HG03025 (cell line): ENCODE measurements around the gene ADAM12.

Experiments
- ATAC-seq: cut with Tn5 transposase; IDR thresholded peaks from one replicate; pipeline ENCODE4 v1.9.1; 2021; ENCODE audit warnings: mild to moderate bottlenecking, moderate library complexity; ENCODE audit not compliant: unreplicated experiment, low FRiP score

The ADAM12 gene

GRCh38 chr10:126158133-126158892 lies 230.0 kb downstream of the ADAM12 start:
- no peak for ATAC-seq

DNA sequence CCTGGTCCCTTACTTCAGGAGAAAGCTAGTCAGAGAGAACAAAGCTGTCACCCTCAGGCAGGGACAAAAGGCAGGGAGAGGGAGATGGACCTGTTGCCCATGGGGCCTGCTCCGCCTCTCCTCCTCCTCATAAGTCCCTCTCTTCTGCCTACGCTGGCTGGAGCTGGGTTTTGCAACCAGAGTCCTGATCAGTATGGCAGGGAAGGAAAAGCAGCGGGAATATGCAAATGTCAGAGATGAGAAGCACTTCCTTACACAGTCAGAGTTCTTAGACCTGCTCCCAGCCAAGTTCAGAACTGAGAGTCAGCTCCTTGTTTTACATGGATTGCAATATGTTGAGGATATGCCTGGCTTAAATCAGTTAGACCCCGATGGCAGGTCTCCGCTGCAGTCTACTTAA lies 231.1 kb downstream of the ADAM12 start:
- ATAC-seq, result no peak

DNA sequence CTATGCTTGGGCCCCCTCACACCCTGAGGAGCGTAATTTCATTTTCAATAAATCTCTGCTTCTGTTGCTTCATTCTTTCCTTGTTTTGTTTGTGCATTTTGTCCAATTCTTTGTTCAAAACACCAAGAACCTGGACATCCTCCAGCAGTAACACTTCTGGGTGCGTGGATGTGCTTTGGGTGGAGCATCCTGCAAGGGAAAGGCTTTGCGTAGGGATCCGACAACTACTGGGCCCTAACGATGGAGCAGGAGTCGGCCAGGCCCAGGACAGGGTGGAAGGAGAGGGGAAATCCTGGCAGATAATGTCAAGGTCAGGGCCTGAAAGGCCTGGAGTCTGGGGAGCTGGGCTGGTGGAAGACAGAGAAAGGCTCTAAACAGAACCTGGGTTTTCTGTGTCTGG lies 231.8 kb downstream of the ADAM12 start:
- no peak for ATAC-seq

GRCh38 chr10:126156012-126156411 lies 232.3 kb downstream of the ADAM12 start:
- ATAC-seq, result no peak

- ATAC-seq, result no peak
Measured at GRCh38 chr10:126155528-126155927, 232.7 kb downstream of the ADAM12 start.

DNA sequence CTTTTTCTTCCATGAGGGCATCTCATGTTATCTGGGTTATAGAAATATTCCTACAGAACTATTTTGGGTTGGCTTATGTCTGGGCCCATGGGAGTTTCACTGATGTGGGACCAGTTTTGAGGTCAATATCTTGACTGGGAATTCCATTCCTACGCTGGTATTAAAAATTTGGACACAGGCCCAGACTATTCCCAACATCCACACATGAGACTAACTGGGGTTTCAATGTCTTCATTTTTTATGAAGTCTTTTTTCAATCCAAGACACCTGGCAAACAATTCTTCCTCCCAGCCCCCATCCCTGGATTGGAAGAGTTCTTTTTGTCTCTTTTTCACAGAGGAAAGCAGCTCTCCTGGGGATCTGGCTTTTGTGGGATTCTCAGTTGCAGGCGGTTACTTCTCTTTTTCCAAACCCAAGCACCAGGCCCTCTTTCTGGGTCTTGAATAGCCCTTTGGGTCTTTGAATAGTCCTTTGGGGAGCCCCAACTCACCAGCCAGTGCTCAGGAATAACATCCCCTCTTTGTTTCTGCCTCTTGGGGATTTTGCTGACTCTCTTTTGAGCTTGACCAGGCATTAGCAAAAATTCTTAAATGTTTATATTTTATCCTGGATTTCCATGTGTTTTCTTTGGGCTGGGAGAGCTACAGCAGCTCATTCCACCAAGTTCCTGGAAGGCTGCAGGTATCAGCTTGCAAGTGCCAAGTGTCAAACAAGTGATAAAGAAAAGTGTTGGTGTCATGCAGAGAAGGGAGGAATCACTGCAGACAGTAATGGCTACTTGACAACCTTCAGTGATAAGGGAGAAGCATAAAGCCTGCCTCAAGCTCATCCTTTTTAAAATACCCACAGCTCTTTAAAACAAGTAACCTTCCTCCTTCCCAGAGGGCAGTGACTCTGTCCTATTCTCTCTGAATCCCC lies 234.3 kb downstream of the ADAM12 start:
- no peak for ATAC-seq

DNA sequence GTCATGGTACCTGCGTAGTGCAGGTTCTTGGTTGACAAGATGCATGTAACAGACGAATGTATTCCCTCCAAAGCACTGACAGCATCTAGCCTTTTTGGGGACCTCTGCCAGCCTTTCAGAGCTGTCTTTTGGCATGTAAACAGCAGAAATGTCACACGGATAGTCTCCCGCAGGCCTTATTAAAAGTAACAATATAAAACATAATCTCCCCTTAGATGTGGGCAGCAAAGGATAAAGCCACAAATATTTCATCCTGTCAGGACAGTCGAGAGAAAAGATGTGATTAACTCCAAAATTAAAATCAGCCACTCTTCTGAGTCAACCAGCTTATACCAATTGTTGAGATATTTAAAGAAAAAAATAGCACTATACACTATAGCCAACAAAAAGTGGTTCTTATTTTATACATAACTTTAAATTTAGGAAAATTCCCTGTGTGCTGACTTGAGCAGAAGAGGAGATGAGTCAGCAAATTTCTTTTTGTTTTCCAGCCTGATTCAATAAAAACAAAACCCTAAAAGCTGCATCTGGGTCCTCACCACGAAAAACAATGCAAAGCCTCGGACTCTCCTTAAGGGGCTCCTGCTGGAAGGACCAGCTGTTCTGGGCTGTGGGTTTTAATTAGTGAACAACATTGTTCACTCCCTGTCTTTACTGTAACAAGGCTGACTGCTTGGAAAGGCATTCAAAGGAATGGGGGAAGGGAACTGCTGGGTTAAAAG lies 240.2 kb downstream of the ADAM12 start:
- ATAC-seq, result no peak

DNA sequence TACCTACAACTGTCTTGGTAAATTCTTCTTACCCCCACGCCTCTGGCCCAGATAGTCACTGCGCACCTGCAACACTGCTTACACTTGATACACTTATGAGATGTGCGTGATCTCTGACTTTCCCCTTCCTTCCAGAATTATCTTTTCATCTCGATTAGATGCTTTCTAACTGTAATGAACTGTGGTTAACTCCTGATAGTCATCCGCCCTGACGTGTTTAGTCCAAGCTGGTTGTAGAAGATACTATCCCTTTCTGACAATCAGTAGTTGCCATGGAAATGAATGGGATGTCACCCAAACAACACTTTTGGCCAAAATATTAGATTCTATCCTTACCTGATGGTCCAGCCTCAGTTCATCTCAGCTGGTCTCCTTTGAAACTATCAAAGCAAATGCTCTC lies 241.5 kb downstream of the ADAM12 start:
- no peak for ATAC-seq

DNA sequence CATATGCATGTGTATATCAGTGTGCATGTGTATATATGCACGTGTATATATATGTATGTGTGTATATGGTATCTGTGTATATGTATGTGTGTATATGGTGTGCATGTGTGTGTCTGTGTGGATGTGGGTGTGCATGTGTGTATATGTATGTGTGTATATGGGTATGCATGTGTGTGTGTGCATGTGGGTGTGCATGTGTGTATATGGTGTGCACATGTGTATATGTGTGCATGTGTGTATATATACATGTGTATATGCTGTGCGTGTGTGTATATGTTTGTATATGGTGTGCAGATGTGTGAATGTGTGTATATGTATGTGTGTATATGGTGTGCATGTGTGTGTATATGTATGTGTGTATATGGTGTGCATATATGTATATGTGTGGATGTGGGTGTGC lies 245.2 kb downstream of the ADAM12 start:
- ATAC-seq, result no peak

DNA sequence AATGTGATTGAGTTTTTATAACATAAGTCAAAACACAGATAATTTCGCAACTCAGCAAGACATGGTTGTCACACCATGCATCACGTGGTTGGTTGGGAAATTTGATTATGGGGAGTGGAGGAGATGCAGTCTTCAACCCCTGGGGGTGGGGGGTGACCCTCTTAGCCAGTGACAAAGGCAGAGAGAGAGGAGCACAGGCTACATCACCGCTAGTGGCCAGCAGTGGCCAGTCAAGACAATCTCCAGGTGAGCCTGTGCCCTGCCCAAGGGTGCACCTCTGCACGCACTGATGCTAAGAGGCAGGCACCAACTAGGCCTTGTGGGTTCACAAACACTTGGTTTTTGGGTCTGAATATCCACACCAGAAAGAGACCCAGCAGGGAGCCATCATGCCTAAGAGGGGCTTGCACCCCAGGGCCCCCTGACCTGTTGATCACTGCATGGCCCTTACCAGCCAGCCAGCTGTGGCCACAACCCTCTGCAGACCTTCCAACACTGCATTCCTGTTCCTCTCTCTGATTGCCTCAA lies 247.5 kb downstream of the ADAM12 start:
- ATAC-seq, result no peak

GRCh38 chr10:126137562-126138221 lies 250.6 kb downstream of the ADAM12 start:
- ATAC-seq, result no peak

DNA sequence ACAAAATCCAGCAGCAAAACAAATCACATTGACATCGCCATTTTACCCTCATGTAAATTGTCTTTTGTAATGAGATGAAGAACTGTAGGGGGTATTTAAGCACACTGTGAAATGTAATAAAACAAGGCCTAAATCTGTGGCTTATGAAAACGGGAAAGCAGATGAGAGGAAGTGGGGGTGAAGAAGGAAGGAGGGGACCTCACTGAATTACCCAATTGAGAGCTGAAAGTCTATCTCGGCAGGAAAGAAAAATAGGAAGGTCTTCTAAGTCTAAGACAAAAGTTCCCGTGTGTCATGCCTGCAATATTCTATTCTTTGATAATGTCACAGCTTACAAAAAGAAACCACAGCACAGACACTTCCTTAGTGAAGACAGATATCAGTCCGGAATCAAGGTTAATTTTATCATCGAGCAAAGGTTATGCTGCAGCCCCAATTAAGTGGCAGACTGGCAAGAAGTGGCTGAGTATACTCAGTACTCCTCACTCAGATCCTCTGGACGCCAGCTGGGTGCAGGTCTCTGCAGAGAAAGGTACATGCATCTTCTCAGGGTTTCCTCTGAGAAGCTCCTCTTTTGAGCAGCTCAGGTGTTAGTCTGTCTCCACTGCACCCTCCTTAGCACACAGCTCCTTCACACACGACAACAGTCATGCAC lies 252.2 kb downstream of the ADAM12 start:
- no peak for ATAC-seq

GRCh38 chr10:126135177-126135576 lies 253.1 kb downstream of the ADAM12 start:
- ATAC-seq, result no peak

- no peak for ATAC-seq
Measured at GRCh38 chr10:126133906-126134656, 254.2 kb downstream of the ADAM12 start.

GRCh38 chr10:126133082-126133620 lies 255.1 kb downstream of the ADAM12 start:
- ATAC-seq, result no peak

DNA sequence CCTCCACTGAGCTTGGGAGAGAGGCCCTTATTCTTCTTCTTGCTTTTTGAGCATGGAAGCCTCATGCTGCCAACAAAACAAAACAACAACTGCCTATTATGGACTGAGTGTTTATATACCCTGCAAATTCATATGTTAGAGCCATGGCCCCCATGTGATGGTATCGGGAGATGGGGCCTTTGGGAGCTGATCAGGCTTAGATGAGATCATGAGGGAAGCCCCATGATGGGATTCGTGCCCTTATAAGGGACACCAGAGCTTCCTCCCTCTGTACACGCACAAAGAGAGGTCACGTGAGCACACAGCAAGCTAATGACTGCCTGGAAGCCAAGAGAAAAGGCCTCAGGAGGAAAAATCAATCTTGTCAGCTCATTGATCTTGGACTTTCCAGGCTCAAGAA lies 256.9 kb downstream of the ADAM12 start:
- no peak for ATAC-seq

DNA sequence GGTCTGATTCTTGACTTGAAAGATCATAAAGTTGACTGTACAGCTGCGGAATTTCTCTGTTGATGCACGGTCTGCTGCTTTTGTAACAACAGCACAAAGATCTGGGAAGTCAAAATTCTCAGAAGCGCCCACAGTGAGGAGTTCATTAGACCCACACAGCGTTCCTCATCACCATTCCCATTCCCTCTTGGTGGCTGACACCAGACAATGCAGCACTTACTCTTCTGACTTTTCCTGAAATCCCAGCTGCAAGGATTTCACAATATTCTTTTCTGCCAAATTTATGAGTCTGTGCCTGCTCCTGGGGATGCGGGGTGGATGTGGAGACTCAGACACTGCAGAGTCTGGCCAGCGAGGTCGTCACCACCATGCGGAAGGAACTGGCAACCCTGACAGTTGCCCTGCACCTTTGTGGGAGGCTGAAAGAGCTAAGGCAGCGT lies 258.0 kb downstream of the ADAM12 start:
- ATAC-seq, result no peak

GRCh38 chr10:126129026-126129425 lies 259.3 kb downstream of the ADAM12 start:
- no peak for ATAC-seq

DNA sequence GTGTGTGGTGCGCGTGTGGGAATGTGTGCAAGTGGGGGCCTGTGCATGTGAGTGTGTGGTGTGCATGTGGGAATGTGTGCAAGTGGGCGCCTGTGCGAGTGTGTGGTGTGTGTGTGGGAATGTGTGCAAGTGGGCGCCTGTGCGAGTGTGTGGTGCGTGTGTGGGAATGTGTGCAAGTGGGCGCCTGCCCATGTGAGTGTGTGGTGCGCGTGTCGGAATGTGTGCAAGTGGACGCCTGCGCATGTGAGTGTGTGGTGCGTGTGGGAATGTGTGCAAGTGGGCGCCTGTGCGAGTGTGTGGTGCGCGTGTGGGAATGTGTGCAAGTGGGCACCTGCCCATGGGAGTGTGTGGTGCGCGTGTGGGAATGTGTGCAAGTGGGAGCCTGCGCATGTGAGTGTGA lies 259.7 kb downstream of the ADAM12 start:
- no peak for ATAC-seq
